ENCODE measurements around the gene COG5. TPM values are rescaled to one million over a fixed set of nuclear protein-coding genes. Genes with fewer than 3 reads are reported as not detected.

COG5 gene
- total RNA-seq, 1 experiment from 2014 or later: 72.6 TPM

GRCh38 chr7:107394276-107394675, 169.4 kb downstream of the COG5 start:
- DNase-seq (ENCODE audit: low read depth): no peak

GRCh38 chr7:107392830-107393229, 170.9 kb downstream of the COG5 start:
- no peak for DNase-seq (ENCODE audit: low read depth)

DNA sequence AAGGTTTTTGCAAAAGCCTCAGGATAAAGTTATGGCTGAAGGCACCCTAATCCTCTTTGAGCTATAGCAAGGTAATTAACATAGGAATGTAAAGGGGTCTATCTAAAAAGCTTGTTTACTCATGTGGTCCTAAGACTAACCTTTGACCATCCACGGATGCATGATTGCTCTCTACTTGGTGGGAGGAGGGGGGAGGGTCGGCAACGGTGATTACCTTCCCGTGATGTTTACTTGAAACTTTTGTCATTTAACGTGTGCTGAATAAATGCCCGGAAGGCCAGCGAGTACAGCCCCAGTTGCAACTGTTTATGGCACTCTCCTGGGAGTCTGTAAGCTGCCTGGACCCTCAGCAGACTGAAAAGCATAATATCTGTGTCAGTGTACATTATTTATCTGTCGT, 172.8 kb downstream of the COG5 start:
- DNase-seq (ENCODE audit: low read depth): no peak

- DNase-seq (ENCODE audit: low read depth): no peak
Measured at GRCh38 chr7:107388604-107389003, 175.1 kb downstream of the COG5 start.

GRCh38 chr7:107387573-107388219, 176.0 kb downstream of the COG5 start:
- DNase-seq (ENCODE audit: low read depth): peak; percentile 57

DNA sequence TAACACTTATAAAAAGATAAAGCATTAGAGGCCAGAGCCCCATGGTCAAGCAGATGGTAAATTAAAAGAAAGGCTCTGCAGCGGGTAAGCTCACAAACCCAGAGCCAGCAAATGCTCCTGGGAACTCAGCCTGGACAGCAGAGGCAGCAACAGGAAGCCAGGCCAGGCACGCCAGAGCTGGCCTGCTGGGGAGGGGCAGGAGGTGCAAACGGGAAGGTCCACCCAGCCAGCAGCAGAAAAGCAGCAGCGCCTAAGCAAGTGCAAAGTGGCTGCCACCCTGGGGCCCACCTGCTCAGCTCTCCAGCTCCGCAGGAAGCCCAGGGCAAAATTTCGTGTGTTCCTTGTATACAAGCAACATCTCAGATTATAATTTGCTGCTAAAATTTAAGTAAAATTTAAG, 176.6 kb downstream of the COG5 start:
- DNase-seq (ENCODE audit: low read depth): peak; percentile 36

DNA sequence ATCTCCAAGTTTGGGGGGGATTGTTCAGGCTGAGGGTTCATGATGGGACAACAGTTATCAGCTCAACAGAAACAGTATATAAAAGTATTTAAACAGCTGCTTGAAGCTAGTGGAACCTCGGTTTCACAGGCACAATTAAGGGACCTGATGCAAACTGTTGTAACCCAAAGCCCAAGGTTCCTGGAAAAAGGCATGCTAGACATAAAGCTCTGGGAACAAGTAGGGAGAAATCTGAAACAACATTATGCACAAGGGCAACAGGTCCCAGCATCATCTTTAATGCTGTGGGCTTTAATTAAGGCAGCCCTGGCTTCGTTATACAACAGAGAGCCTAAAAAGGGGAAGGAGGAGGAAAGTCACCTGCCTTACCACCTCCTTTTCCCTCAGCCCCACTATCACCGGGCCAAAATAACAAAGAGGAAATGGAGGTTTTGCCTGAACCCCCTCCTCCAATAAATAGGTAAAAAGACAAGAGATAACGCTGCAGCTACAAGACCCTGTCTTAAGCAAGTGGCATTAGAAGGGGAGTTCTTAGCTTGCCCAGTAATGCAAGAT, 177.1 kb downstream of the COG5 start:
- no peak for DNase-seq (ENCODE audit: low read depth)

- DNase-seq (ENCODE audit: low read depth): no peak
Measured at GRCh38 chr7:107384025-107384424, 179.7 kb downstream of the COG5 start.

- no peak for DNase-seq (ENCODE audit: low read depth)
Measured at GRCh38 chr7:107383203-107383602, 180.5 kb downstream of the COG5 start.

DNA sequence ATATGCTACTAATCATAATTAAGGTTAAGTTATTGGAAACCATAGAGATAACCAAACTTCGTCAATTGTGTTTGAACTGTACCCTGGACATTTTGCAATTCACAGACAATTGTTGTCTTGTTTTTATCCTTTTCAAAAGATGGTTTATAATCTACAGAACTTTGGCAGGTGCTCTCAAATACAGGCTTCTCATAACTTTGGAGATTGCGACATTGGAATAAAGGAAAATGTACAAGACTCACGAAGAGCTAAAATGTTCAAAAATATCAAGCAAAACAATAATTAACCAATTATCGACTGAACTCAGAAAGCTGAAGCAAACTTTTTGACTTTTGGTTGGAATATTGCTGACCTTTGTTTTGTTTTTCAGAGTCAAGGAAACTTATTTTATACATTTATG, 182.3 kb downstream of the COG5 start:
- no peak for DNase-seq (ENCODE audit: low read depth)

DNA sequence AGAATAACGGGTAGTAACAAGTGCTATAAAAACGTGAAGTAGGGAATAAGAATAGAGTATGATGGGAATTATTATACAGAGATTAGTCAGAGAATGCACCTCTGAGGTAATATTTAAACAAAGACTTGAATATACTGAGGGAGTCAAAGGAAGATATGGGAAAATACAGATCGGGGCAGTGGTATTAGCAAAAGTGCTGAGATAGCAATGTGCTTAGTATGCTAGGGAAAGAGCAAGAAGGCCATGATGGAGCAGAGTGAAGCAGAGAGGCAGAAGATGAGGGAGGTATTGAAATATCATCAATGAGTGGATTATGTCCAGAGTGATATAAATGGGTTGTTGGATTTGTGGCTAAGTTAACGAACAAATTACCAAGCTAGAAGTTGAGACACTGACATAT, 190.4 kb downstream of the COG5 start:
- no peak for DNase-seq (ENCODE audit: low read depth)

DNA sequence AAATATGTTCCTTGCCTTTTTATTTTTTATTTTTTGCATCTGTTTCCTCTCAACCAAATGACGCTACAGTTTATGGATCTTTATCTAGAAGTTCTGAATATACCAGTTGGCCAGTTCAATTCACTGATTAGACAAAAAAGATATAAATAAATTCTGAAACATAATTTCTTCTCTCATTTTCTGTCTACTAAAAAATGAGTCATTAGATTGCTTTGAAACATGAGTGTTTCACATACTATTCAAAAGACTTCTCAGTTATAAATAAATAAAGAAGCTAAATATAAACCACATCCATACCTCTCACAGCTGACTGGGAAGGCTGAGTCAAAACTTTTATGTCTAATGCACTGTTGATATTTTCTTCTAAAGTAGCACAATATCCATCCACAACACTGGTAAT, 191.4 kb downstream of the COG5 start:
- no peak for DNase-seq (ENCODE audit: low read depth)

- DNase-seq (ENCODE audit: low read depth): no peak
Measured at GRCh38 chr7:107370816-107371215, 192.9 kb downstream of the COG5 start.

GRCh38 chr7:107364787-107365186, 198.9 kb downstream of the COG5 start:
- DNase-seq (ENCODE audit: low read depth): no peak

- DNase-seq (ENCODE audit: low read depth): no peak
Measured at GRCh38 chr7:107359520-107360316, 204.0 kb downstream of the COG5 start.

GRCh38 chr7:107355616-107356015, 208.1 kb downstream of the COG5 start:
- DNase-seq (ENCODE audit: low read depth): no peak

GRCh38 chr7:107354640-107355039, 209.1 kb downstream of the COG5 start:
- DNase-seq (ENCODE audit: low read depth): no peak

GRCh38 chr7:107353701-107354100, 210.0 kb downstream of the COG5 start:
- no peak for DNase-seq (ENCODE audit: low read depth)

DNA sequence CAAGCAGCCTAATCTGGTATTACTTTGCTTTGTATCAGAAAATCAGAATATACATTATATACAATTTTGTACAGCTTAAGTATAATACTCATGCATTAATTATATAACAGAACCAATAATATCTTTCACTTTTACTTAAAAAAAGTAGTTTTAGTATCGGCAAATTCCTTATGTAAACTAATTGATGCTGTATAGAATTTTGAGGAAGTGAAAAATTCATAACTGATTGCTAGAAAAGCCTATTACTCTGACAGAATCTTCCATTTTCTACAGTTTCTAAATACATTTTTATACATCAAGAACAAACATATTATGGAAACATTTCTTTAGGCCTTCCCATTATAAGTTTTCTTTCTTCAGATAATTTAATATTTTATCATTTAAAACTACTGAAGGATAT, 217.8 kb downstream of the COG5 start:
- DNase-seq (ENCODE audit: low read depth): no peak

GRCh38 chr7:107344799-107345198, 218.9 kb downstream of the COG5 start:
- DNase-seq (ENCODE audit: low read depth): no peak

DNA sequence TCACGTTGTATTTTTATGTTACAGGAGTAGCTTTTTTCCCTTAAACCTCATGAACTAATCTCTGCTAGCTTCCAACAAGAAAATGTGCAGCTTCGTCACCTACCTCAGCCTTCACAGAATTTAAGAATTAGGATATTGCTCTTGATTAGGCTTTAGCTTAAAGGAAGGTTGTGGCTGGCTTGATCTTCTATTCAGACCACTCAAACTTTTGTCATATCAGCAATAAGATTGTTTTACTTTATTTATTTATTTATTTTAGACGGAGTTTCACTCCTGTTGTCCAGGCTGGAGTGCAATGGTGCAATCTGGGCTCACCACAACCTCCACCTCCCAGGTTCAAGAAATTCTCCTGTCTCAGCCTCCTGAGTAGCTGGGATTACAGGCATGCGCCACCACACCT, 219.4 kb downstream of the COG5 start:
- no peak for DNase-seq (ENCODE audit: low read depth)

- no peak for DNase-seq (ENCODE audit: low read depth)
Measured at GRCh38 chr7:107338080-107338479, 225.6 kb downstream of the COG5 start.

Measured in Daoy (cell line).